Sigmoid colon (tissue), 7 donors: Measurements from ENCODE around the gene DYSF. TPM values are rescaled to one million over a fixed set of nuclear protein-coding genes. Genes with fewer than 3 reads are reported as not detected.
A peak's percentile ranks its signal among the peaks of the same experiment; 100 is the strongest.

ENCODE experiments used
- DNase-seq: peaks from one replicate; pipeline ENCODE4 v3.0.0-alpha.2; 2019
- H3K27ac ChIP-seq, 4 donors: fragments of 200-600 bp; sonication (generic); one replicate each; pipeline ENCODE4 v1.5.1; 2016 to 2019; ENCODE audit warnings: mild to moderate bottlenecking in 1 of 4
- H3K27me3 ChIP-seq, 3 donors: fragments of 200-600 bp; sonication (generic); one replicate each; pipeline ENCODE4 v1.5.1; 2019; ENCODE audit warnings: mild to moderate bottlenecking in 1 of 3
- H3K36me3 ChIP-seq, 4 donors: fragments of 200-600 bp; sonication (generic); one replicate each; pipeline ENCODE4 v1.5.1; 2016 to 2019
- H3K4me1 ChIP-seq, 4 donors: fragments of 200-600 bp; sonication (generic); one replicate each; pipeline ENCODE4 v1.5.1; 2017 to 2019
- H3K4me3 ChIP-seq, 4 donors: fragments of 200-600 bp; sonication (generic); one replicate each; pipeline ENCODE4 v1.5.1; 2017 to 2019; ENCODE audit warnings: mild to moderate bottlenecking in 2 of 4, moderate library complexity in 1 of 4
- H3K9me3 ChIP-seq, 4 donors: fragments of 200-600 bp in 3 of 4; sonication (generic) in 3 of 4; one replicate each; pipeline versions ENCODE4 v1.5.1 to v1.6.1; 2013 to 2019
- EP300 ChIP-seq, 4 donors: sonication (generic); formaldehyde crosslinking; IDR thresholded peaks; one replicate each; pipeline ENCODE4 v1.6.1; 2017; ENCODE audit warnings: antibody characterized with exemption in 4 of 4
- POLR2A ChIP-seq, 2 donors: fragments of 450-650 bp; IDR thresholded peaks; one replicate each; pipeline ENCODE4 v1.6.1; 2016; ENCODE audit warnings: antibody characterized with exemption in 2 of 2, mild to moderate bottlenecking in 2 of 2, moderate library complexity in 2 of 2
- POLR2AphosphoS5 ChIP-seq, 4 donors: sonication (generic); formaldehyde crosslinking; IDR thresholded peaks; one replicate each; pipeline ENCODE4 v1.6.1; 2017; ENCODE audit warnings: antibody characterized with exemption in 4 of 4
- WGBS, 2 donors: extraction: QIAGEN DNeasy Blood & Tissue Kit; methylation state at CpG; one replicate each; pipeline ENCODE4 v1.1.7; 2013; 5-methylcytosine and 5-hydroxymethylcytosine counted together
- intact Hi-C: fragments of 100-400 bp; cut with DNase I; formaldehyde crosslinking; loops from one replicate; pipeline ENCODE4 v1.15.1; 2023
- polyA plus RNA-seq, 3 donors: library from polyadenylated mRNA; stranded (reverse); fragments of 200-250 nt; gene quantifications; one replicate each; pipeline ENCODE4 v1.2.3, GENCODE V29; 2013
- total RNA-seq, 4 donors: library from RNA; depleted of rRNA; stranded (reverse); fragments of >200 nt; gene quantifications; one replicate each; pipeline ENCODE4 v1.1.0, GENCODE V29; 2016
- TF ChIP-seq, protein P1 (sequence below), 4 experiments: fragments of 450-650 bp in 3 of 4; fragments of 200-600 bp in 1 of 4; IDR thresholded peaks; one replicate each; pipeline ENCODE4 v1.5.1; 2016 to 2019; ENCODE audit warnings: antibody characterized with exemption in 4 of 4, mild to moderate bottlenecking in 3 of 4, moderate library complexity in 2 of 4
- donor health status: healthy with polysubstance abuse.
- donor health status: Bipolar disorder and iron deficiency.
- donor health status: healthy.

DYSF gene
- total and polyA plus RNA-seq, 7 donors = 1.6 to 49.6 (median 12.5) TPM

DNA sequence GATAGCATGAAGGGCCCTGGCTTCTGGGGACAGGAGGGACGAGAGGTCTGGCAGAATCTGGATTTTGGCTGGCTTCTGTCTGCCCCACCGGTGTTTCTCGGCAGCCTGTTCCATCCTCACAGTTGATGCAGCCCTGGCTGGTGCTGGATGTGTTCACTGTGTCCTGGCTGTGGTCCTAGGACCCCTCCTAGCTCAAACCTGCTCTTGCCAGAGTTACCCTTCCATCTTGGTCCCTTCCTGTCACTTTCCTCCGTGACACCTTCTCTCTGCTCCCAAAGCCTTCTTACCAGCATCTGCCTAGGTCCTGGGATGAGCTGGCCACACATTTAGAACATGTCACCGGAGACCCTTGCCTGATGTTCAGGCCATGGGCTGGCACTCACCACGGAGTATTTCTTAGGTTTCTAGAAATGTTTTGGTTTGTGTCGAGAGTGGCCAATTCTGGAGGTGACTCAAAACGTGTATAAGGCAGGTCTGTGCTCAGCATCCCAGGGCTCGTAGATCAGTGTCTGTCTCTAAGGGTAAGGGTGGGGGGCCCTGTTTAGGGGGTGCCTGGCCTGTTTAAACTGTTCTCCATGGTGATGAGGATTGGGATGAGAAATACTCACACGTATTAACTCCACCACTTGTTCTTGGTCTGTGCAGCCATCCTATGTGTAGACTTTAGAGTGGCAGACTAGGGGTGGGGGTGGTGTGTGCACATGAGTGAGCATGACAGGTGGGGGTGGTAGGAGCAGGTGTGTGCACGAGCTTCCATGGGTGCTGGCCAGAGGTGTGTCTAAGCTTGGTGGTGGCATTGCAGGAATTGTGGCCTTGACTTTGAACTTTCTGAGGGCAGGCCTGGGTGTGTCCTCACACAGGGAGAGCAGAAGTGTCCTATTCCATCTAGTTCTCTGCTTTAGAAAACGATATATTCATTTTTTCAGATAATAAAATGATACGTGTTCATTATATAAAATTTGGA lies 162.7 kb downstream of the DYSF start:
- no peaks in the 10 kb centered on the region for H3K27me3 ChIP-seq
- TF ChIP-seq POLR2AphosphoS5 (IDR thresholded peaks at IDR 0.05) = no peak
- no peak for TF ChIP-seq POLR2A (IDR thresholded peaks at IDR 0.05)
- TF ChIP-seq, protein P1, sequence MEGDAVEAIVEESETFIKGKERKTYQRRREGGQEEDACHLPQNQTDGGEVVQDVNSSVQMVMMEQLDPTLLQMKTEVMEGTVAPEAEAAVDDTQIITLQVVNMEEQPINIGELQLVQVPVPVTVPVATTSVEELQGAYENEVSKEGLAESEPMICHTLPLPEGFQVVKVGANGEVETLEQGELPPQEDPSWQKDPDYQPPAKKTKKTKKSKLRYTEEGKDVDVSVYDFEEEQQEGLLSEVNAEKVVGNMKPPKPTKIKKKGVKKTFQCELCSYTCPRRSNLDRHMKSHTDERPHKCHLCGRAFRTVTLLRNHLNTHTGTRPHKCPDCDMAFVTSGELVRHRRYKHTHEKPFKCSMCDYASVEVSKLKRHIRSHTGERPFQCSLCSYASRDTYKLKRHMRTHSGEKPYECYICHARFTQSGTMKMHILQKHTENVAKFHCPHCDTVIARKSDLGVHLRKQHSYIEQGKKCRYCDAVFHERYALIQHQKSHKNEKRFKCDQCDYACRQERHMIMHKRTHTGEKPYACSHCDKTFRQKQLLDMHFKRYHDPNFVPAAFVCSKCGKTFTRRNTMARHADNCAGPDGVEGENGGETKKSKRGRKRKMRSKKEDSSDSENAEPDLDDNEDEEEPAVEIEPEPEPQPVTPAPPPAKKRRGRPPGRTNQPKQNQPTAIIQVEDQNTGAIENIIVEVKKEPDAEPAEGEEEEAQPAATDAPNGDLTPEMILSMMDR (IDR thresholded peaks at IDR 0.05) = no peak
- no peak for TF ChIP-seq EP300 (IDR thresholded peaks at IDR 0.05)
- peaks cover 0 to 5% (median 0%) of the 10 kb centered on the region in 4 donors for H3K36me3 ChIP-seq
- peak overlapping the region; percentile 54 to 66 (median 62) for H3K27ac ChIP-seq
- H3K9me3 ChIP-seq = no peaks in the 10 kb centered on the region
- peak; percentile 48 for DNase-seq
- H3K4me1 ChIP-seq = peaks cover 0 to 22% (median 21%) of the 10 kb centered on the region in 4 donors
- WGBS, 2 donors = 81 to 86% methylated on average over 13 of the region's 13 CpGs
- no peak overlapping the region for H3K4me3 ChIP-seq
- intact Hi-C loops = loop anchor here (5.0 to 10.0 kb wide), 3 partner anchors 51 to 531 kb away; partner anchors contain the start of gene CYP26B1

DNA sequence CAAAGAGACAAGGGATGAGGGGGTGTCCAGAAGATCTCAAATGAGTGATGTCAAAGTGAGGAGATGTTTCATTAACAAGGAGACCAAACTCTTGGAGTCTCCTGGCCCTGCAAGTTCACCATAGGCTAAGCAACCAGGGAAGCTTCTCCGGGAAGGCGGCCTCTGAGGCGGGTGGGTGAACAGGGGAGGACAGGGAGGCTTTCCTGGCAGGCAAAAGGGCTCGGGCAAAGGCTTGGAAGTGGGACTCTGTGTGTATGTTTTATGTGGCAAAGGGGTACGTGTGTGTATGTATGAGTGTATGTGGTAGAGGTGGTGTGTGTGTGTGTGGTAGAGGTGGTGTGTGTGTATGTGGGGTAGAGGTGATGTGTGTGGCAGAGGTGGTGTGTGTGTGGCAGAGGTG lies 163.9 kb downstream of the DYSF start:
- Histone ChIP-seq H3K4me3 (no peak overlapping the region), H3K27ac (no peak overlapping the region), H3K36me3 (no peaks in the 10 kb centered on the region), H3K4me1 (peaks cover 0 to 22% (median 21%) of the 10 kb centered on the region in 4 donors), H3K9me3 (no peaks in the 10 kb centered on the region), H3K27me3 (no peaks in the 10 kb centered on the region)
- no peak for TF ChIP-seq POLR2A (IDR thresholded peaks at IDR 0.05)
- no peak for TF ChIP-seq EP300 (IDR thresholded peaks at IDR 0.05)
- TF ChIP-seq, protein P1 (IDR thresholded peaks at IDR 0.05) = no peak
- no peak for TF ChIP-seq POLR2AphosphoS5 (IDR thresholded peaks at IDR 0.05)
- intact Hi-C loops = loop anchor here (5.0 to 10.0 kb wide), 3 partner anchors 50 to 530 kb away; partner anchors contain the start of gene CYP26B1
- WGBS, 2 donors = 94 to 96% methylated on average over 5 of the region's 5 CpGs
- no peak for DNase-seq

DNA sequence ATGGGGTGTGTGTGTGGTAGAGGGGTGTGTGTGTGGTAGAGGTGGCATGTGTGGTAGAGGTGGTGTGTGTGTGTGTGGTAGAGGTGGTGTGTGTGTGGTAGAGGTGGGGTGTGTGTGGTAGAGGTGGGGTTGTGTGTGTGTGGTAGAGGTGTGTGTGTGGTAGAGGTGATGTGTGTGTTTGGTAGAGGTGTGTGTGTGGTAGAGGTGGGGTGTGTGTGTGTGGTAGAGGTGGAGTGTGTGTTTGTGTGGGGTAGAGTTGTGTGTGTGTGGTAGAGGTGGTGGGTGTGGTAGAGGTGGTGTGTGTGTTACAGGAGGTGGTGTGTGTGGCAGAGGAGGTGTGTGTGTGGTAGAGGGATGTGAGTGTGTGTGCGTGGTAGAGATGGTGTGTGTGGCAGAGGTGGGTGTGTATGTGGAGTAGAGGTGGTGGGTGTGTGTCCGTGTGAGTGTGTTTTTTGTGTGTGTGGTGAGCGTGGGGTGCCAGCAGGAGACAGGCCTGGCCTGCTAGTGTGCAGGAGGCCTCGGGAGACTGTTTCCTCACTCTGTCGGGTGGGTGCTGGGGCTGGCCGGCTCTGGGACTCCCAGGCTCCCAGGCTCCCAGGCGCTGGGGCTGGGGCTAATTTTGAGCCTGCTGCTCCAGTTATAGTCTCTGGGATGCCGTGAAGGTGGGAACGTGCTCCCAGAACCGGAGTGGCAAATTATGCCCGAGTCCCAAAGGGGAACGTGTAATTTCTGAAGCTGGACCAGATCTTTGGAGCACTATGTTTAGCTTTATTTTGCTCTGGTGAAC lies 165.2 kb downstream of the DYSF start:
- no peak overlapping the region for H3K4me3 ChIP-seq
- H3K27me3 ChIP-seq = no peaks in the 10 kb centered on the region
- H3K9me3 ChIP-seq = no peaks in the 10 kb centered on the region
- TF ChIP-seq POLR2AphosphoS5 (IDR thresholded peaks at IDR 0.05) (no peak), POLR2A (IDR thresholded peaks at IDR 0.05) (no peak), EP300 (IDR thresholded peaks at IDR 0.05) (no peak)
- TF ChIP-seq, protein P1 (IDR thresholded peaks at IDR 0.05) = no peak
- DNase-seq = peak; percentile 57
- no peaks in the 10 kb centered on the region for H3K36me3 ChIP-seq
- 66 to 79% methylated on average over 12 of the region's 12 CpGs for WGBS, 2 donors
- peaks cover 0 to 22% (median 21%) of the 10 kb centered on the region in 4 donors for H3K4me1 ChIP-seq
- intact Hi-C loops = loop anchor here (5.0 to 10.0 kb wide), 3 partner anchors 49 to 529 kb away; partner anchors contain the start of gene CYP26B1
- no peak overlapping the region for H3K27ac ChIP-seq

DNA sequence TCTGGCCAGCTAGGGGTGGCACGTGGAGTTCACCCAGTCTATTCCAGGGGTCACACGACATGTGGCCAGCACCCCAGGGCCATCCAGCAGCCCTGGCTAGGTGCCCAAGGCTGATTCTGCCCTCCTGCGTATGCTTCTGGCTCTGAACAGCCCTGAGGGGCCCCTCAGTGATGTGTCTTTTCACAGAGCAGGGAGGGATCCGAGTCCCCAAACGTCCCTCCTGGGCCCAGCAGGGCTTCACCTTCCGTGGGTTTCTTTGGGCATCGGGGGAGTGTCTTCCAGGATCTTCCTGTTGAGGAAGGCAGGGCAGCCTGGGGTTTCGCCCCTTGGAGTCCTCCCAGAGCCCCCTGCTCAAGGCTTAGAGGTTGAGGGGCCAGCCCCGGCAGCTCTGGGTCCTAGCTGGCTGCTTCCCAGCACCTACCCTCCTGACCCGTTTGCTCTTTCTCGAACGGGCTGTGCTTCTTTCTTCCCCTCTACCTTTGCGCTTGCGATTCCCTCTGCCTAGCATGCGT lies 165.9 kb downstream of the DYSF start:
- 73 to 83% methylated on average over 15 of the region's 15 CpGs for WGBS, 2 donors
- Histone ChIP-seq H3K9me3 (no peaks in the 10 kb centered on the region), H3K4me1 (peaks cover 0 to 16% (median 15%) of the 10 kb centered on the region in 4 donors), H3K36me3 (no peaks in the 10 kb centered on the region), H3K4me3 (no peak overlapping the region), H3K27ac (no peak overlapping the region), H3K27me3 (no peaks in the 10 kb centered on the region)
- TF ChIP-seq, protein P1 (IDR thresholded peaks at IDR 0.05) = no peak
- TF ChIP-seq POLR2A (IDR thresholded peaks at IDR 0.05) (no peak), EP300 (IDR thresholded peaks at IDR 0.05) (no peak), POLR2AphosphoS5 (IDR thresholded peaks at IDR 0.05) (no peak)
- intact Hi-C loops = loop anchor here (5.0 to 10.0 kb wide), 3 partner anchors 48 to 528 kb away; partner anchors contain the start of gene CYP26B1
- peak; percentile 54 for DNase-seq
